ENCODE measurements around the gene AGAP3.

The AGAP3 gene

GRCh38 chr7:151109094-151110048 is 23.1 kb downstream of the AGAP3 start:
- peak; percentile 81 for DNase-seq (ENCODE audit: low read depth)

- no peak for DNase-seq (ENCODE audit: low read depth)
Observed at GRCh38 chr7:151110236-151110940, 24.1 kb downstream of the AGAP3 start.

- peak; percentile 54 for DNase-seq (ENCODE audit: low read depth)
Observed at GRCh38 chr7:151110941-151111645, 24.8 kb downstream of the AGAP3 start.

GRCh38 chr7:151113344-151114150 is 27.3 kb downstream of the AGAP3 start:
- peak; percentile 92 for DNase-seq (ENCODE audit: low read depth)

- DNase-seq (ENCODE audit: low read depth): peak; percentile 51
Observed at GRCh38 chr7:151114151-151115090, 28.1 kb downstream of the AGAP3 start.

DNA sequence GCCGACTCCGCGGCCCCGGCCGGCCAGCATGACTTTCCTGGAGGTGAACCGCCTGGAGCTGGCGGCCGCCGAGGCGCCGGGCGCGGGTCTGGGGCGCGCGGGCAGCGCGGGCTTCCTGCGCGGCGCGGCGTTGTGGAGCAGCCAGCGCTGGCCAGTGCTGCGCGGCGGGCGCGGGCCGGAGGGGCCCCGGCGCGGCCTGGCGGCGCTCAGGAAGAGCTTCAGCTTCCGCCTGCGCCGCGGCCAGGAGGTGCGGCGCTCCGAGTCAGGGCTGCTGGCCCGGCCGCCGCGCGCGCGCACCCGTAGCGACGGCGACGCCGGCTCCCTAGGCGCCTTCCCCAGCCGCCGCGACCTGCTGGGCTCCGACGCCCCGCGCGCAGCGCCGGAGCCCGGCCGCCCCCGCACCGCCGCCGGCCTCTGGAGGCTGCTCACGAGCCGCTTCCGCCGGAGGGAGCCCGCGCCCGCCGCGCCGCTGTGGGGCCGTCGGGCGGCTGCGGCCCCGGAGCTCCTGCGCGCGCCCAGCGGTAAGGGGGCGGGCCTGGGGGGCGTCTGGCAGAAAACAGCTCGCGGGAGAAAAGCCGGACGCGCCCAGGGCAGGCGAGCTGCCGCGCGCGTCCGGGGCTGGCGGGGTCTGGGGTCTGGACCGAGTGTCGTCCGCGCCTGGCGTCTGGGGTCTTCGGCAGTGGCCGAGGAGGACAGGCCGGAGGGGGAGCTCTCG is 29.0 kb downstream of the AGAP3 start:
- no peak for DNase-seq (ENCODE audit: low read depth)

DNA sequence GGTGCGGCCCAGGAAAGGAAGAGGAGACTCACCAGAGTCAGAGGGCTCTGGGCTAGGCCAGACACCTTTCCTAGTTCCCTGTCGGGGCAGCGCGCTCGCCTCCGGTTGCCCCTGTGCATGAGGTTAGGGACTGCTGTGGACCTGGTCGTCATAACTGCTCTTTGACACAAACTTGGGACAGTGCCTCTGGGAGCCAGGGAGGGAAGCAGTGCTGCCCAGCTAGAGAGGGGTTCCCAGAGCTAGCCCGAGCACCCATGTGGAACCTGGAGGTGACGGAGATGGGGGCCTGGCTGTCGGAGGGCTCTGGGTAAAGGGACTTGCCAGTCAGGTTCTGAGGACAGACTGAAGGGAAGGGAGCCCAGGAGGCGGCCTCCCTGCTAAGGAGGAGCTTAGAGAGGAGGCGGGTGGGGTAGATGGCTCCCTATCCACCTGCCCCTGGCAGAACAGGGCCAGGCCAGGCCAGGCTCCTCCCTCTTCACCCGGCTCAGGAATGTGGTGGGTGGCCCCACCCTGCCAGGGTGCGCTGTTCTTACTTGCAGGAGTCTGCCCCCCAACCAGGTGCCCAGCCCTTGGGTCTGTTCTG is 29.7 kb downstream of the AGAP3 start:
- DNase-seq (ENCODE audit: low read depth): no peak

DNA sequence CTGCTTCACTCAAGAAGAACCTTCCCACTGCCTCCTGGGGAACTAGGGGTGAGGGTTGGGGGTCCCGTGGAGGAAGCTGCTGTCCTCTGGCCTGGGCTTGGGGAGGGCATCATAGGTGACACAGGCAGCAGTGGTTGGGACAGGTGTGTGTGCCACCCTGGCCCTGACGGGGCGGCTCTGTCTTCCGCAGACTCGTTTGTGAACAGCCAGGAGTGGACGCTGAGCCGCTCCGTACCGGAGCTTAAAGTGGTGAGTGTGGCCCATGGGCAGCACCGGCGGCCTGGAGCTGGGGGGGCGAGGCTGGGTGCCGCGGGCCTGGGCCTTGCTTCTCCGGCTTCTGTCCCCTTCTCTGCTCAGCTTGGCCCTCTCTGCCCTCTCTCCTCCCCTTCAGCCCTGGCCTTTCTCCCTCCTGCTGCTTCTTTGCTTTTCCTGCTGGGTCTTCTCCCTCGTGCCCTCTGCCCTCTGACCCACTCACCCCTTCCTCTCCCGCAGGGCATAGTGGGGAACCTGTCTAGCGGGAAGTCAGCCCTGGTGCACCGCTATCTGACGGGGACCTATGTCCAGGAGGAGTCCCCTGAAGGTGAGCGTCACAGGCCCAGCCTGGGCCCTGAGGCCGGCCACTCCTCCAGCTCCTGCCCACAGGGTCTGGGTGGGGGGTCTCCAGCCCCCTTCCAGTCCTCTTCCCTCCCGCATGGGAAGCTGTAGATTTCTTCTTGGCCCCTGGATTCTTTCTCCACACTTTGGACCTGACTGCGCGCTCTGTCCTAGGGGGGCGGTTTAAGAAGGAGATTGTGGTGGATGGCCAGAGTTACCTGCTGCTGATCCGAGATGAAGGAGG is 30.5 kb downstream of the AGAP3 start:
- DNase-seq (ENCODE audit: low read depth): no peak

- no peak for DNase-seq (ENCODE audit: low read depth)
Observed at GRCh38 chr7:151117565-151117964, 31.3 kb downstream of the AGAP3 start.

DNA sequence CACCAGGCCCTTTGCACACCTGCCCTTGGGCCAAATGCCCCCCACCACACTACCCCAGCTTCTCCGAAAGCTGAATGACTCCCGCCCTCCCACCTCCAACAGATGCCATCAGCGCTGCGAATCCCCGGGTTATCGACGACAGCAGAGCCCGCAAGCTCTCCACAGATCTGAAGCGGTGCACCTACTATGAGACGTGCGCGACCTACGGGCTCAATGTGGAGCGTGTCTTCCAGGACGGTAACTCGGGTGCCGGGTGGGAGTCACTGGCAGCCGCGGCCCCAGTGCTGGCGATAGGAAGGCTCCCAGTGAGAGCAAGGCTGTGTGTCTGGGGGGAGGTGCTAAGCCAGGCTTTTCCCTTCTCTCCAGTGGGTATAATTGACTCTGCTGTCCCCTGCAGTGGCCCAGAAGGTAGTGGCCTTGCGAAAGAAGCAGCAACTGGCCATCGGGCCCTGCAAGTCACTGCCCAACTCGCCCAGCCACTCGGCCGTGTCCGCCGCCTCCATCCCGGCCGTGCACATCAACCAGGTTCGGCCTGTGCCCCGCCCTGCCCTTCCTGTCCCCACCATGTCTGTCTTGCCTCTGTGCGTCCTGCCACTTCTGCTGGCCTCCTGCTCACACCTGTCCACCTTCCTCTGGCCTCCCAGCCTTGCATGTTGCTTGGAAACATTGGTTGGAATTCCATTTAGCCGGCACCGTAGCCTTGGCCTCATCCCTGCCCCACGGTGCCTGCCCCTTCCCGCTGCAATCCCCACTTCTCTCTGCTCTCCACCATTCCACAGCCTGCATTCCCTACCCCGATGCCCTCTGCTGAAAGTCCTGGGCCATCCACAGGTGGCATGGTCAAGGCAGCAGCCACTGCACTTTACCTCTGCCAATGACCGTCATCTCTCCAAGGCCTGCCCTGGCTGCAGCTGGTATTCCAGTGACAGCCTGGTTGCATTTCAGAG is 32.1 kb downstream of the AGAP3 start:
- no peak for DNase-seq (ENCODE audit: low read depth)

DNA sequence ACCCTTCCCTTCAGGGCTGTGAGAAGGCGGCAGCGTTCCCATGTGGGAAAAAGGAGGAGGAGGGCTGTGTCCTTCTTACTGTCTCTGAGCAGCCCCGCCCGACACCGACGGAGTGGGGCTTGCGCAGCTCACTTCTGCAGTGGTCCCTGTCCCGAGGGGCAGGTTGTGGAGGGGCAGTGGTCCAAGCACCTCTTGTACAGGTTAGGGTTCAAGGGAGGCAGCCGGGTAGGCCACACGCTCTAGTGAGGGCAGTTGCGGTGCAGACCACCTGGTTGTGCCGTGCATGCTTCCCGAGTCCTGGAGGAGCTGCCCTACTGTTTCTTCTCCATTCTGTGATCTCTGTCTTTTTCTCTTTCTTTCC is 32.8 kb downstream of the AGAP3 start:
- DNase-seq (ENCODE audit: low read depth): no peak

DNA sequence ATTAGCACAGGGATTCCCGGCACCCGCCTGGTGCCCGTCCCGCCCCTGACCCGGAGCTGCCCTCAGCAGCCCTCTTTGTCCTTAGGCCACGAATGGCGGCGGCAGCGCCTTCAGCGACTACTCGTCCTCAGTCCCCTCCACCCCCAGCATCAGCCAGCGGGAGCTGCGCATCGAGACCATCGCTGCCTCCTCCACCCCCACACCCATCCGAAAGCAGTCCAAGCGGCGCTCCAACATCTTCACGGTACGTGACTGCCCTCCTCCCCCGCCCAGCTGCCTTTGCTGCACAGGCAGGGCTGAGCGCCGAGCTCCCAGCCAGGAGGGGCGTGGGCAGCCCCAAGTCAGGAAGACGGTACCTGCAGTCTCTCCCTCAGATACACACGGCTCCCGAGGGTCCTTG is 33.6 kb downstream of the AGAP3 start:
- no peak for DNase-seq (ENCODE audit: low read depth)

DNA sequence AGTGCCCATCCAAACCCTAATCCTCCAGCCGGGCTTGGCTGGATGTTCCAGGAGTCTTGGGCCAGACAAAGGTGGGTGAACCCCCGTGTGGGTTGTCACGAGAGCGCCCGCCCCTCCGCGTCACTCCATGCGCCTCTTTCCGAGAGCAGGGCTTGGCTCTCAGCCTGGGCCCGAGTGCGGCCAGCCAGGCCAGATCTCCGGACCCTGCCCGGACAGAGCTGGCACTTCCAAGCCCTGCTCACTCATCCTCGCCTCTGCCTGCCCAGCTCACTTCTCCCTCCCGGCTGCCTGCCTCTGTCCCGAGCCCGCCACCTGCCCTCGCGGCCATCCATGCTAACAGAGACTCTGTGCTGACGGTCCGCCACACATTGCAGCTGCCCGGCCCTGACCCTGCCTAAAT is 34.6 kb downstream of the AGAP3 start:
- DNase-seq (ENCODE audit: low read depth): no peak

DNA sequence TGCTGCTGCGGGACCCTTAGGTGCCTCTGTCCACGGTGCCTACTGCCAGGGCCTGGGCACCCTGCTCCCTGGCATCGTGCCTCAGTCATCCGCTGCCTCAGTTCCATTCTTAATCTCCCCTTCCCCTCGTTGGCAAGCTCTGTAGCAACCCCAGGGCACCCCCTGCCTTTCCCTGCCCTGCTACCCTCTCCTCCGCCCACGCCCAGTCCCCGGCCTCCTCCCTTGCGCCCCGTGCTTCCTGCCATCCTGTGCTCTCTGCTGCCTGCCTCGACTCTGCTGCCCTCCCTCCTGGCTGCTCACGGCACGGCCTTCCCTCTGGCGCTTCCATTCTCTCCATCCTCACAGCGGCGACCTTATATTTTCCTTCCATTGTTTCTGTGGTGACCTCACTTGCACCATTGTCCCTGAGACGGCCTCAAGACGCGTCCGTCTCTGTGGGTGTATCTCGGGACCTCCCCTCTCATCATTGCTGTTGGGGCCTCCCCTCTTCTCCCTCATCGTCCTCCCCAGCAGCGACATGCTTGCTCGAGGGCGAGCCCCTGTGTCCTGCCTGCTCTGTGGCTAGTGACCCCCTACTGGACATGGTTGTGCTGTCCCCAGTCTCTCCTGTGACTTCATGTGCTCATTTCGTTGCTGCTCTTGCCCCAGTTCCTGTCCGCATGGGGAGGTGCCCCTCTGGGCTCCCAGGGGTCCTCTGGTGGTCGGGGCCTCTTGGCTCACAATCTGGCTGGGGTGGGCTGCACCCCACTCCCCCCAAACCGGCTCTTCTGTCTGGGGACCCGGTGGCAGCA is 35.3 kb downstream of the AGAP3 start:
- DNase-seq (ENCODE audit: low read depth): no peak

DNA sequence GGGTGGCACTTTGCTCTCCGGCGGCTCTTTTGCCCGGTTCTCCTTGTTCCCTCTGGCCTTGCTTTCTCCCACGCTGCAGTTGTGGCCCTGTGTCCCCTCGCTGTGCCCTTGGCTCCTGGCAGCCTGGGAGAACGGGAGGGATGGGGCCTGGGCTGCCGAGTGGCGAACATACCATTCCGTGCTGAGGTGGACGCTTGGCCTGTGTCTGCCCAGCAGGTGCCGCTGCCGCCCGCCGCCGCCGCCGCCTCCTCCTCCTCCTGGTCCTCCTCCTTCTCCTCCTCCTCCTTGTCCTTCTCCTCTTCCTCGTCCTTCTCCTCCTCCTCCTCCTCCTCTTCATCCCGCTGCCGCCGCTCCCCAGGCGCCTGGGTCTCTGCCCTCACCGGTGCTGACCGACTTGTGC is 36.0 kb downstream of the AGAP3 start:
- no peak for DNase-seq (ENCODE audit: low read depth)

DNA sequence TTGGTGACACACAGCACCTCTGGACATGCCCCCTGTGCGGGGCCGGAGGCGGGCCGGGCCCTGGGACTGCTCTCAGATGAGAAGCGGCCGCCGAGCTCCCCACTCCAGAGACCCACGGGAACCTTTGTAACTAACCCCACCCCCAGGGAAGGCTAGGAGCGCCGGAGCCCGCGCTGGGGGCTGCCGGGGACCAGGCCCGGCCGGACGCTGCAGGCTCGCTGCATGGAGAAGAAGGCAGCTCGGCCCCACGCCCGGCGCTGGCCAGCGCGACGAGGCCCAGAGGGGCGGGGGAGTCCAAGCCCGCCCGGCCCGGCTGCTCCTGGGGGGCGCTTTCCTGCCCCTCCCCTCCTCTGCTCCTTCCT is 36.5 kb downstream of the AGAP3 start:
- DNase-seq (ENCODE audit: low read depth): no peak

All from amniotic epithelial cell (primary cell).